Activated naive CD8-positive, alpha-beta T cell treated with anti-CD3 and anti-CD28 coated beads, Interleukin-2, amount 10 ng/mL, durations not matched to agents 7 days and 5 days (primary cell): ENCODE results near the gene VSIR. TPM values are rescaled to one million over a fixed set of nuclear protein-coding genes. Genes with fewer than 3 reads are reported as not detected.

Experiments used
- ATAC-seq: fragments of 150-1000 bp; cut with Tn5 transposase; one replicate; pipeline ENCODE4 v1.10.0; 2021; ENCODE audit warnings: low read depth, moderate library complexity
- POLR2A ChIA-PET: fragments of 350-600 bp; sonication (Branson Sonifier 250); formaldehyde crosslinking; loops from one replicate; lab custom pipeline; 2021; ENCODE audit warnings: antibody characterized with exemption; lab: Charles Lee
- DNase-seq: peaks from one replicate; pipeline ENCODE4 v3.0.0; 2021
- H3K27ac Mint-ChIP-seq: one replicate; pipeline ENCODE4 v1.8.0; 2022; ENCODE audit warnings: mild to moderate bottlenecking, mixed read lengths
- H3K27me3 Mint-ChIP-seq: one replicate; pipeline ENCODE4 v1.8.0; 2022; ENCODE audit warnings: mild to moderate bottlenecking, moderate library complexity, mixed read lengths
- H3K36me3 Mint-ChIP-seq: one replicate; pipeline ENCODE4 v1.8.0; 2021; ENCODE audit warnings: mild to moderate bottlenecking, mixed read lengths
- H3K4me1 Mint-ChIP-seq: one replicate; pipeline ENCODE4 v1.8.0; 2021; ENCODE audit warnings: mixed read lengths
- H3K4me3 Mint-ChIP-seq: one replicate; pipeline ENCODE4 v1.8.0; 2022; ENCODE audit warnings: mild to moderate bottlenecking, moderate library complexity, mixed read lengths
- H3K9me3 Mint-ChIP-seq: one replicate; pipeline ENCODE4 v1.8.0; 2021; ENCODE audit warnings: mixed read lengths
- total RNA-seq, 2 experiments: library from RNA; stranded (reverse); gene quantifications; one replicate each; pipeline ENCODE4 v1.2.3, GENCODE V29; 2021

VSIR gene
- total RNA-seq, 2 experiments from 2014 or later = 124 to 125 TPM

DNA sequence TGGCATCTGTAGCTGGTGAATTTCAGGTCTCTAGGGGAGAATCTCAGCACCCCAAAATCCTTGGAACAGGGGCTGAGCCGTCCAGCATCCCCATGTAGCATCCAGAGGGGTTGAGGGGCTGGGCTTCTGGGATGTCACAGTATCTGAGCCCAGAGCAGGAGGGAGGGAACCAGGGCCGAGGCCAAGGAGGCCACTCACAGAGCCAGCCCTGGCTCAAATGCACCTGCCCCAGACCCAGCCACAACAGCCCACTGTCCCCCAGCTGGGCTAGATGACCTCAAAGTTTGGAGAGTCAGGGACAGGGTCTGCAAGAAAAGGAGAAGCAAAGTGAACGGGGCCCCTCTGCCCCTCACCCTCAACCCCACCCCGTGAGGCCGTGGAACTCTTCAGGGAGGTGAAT is 22.3 kb downstream of the VSIR start:
- no peaks in the 10 kb centered on the region for H3K9me3 Mint-ChIP-seq
- peaks cover 33% of the 10 kb centered on the region for H3K36me3 Mint-ChIP-seq
- H3K27ac Mint-ChIP-seq = peak overlapping the region; percentile 97
- H3K27me3 Mint-ChIP-seq = no peaks in the 10 kb centered on the region
- DNase-seq (no peak), ATAC-seq (no peak)
- POLR2A ChIA-PET = interaction anchor here (0.9 to 14.9 kb wide), 4 partner anchors 9 to 22 kb away, joined by 3 to 341 read pairs (median 4); partner anchors contain the start of gene VSIR
- peaks cover 91% of the 10 kb centered on the region for H3K4me1 Mint-ChIP-seq
- peak overlapping the region; percentile 79 for H3K4me3 Mint-ChIP-seq

DNA sequence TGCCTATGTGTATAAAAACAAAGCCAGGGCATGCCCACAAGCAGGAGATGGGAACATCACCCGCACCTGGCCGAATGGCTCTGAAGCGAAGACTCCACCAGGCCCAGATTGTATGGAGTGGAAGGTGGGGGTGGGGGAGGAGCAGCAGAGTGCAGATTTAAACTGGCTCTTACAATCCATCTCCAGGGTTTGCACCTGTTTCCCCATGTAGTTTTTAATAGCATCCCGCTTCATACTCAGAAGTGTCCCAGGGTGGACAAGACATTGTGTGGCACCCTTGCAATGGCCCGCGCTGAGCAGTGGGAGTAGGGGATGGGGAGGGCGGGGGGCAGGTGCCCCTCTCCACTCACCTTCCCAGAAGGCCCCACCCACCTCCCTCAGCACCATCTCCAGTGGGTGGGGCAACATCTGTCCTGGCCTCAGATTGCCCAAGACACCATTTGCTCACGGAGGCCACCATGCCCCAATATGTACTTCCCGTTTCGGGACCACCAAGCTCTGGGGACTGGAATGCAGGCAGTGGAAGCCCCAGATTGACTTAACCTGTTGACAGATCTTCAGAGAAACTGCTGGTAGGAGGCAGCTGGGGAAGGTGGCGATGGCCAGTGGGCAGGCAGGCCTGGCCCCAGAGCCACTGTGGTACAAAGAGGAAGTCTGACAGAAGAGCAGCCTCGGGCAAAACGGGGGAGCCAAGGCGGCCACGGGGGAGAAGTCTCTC is 23.0 kb downstream of the VSIR start:
- ATAC-seq (no peak), DNase-seq (peak; percentile 43)
- H3K9me3 Mint-ChIP-seq = no peaks in the 10 kb centered on the region
- peaks cover 94% of the 10 kb centered on the region for H3K4me1 Mint-ChIP-seq
- H3K27ac Mint-ChIP-seq = peak overlapping the region; percentile 97
- H3K27me3 Mint-ChIP-seq = no peaks in the 10 kb centered on the region
- peak overlapping the region; percentile 79 for H3K4me3 Mint-ChIP-seq
- POLR2A ChIA-PET = interaction anchor here (1.0 to 14.9 kb wide), 4 partner anchors 15 to 22 kb away, joined by 3 to 341 read pairs (median 63); partner anchors contain the start of gene VSIR
- peaks cover 32% of the 10 kb centered on the region for H3K36me3 Mint-ChIP-seq

DNA sequence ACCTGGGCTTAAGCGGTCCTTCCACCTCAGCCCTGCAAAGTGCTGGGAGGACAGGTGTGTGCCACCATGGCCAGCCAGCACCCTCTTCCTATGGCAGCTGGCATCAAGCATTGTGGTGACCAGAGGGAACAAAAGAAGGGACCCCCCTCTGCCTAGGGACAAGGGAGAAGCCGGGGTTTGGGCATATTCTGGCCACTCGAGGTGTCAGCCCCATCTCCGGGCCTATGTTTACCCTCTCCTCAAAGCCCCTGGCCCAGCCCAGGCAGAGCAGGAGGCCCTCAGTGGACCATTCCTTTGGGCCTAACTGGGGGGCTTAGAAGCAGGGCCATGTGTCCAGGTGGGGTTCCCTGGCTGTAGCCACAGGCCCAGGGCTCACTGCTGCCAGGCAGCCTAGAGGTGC is 23.9 kb downstream of the VSIR start:
- Mint-ChIP-seq H3K36me3 (peaks cover 30% of the 10 kb centered on the region), H3K4me1 (peaks cover 93% of the 10 kb centered on the region)

DNA sequence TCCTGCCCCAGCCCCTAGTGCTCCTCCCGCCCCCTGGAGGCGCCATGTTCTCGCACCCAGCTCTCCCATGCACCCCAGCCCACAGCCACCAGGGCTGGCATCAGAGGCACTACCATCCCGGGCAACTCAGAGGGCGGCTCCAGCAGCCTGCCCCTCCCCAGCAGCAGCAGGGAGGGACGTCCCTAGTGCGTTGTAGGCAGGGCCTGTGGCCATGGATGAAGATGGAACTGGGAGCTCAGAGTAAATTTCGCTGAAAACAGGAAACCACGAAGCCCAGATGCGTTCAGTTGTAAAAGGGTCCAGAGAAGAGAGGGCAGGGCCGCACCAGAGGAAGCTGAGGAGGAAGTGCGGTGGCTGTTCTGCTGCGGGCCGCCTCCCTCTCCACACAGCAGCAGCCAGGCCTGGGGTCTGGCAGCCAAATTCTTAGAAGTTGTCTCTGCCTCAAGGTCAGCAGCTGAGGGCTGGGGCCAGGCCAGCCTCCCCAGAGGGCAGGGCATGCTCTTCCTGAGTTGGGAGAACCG is 24.6 kb downstream of the VSIR start:
- peak overlapping the region; percentile 97 for H3K27ac Mint-ChIP-seq
- peaks cover 24% of the 10 kb centered on the region for H3K36me3 Mint-ChIP-seq

More for the DNA sequence above, 23.9 kb downstream of the VSIR start:
- ATAC-seq (no peak), DNase-seq (no peak)
- no peaks in the 10 kb centered on the region for H3K9me3 Mint-ChIP-seq
- H3K4me3 Mint-ChIP-seq = peak overlapping the region; percentile 79
- no peaks in the 10 kb centered on the region for H3K27me3 Mint-ChIP-seq
- peak overlapping the region; percentile 97 for H3K27ac Mint-ChIP-seq
- POLR2A ChIA-PET = interaction anchor here (0.7 to 14.9 kb wide), 13 partner anchors 9 to 102 kb away, joined by 3 to 341 read pairs (median 5); partner anchors contain the start of genes PSAP and VSIR

DNA sequence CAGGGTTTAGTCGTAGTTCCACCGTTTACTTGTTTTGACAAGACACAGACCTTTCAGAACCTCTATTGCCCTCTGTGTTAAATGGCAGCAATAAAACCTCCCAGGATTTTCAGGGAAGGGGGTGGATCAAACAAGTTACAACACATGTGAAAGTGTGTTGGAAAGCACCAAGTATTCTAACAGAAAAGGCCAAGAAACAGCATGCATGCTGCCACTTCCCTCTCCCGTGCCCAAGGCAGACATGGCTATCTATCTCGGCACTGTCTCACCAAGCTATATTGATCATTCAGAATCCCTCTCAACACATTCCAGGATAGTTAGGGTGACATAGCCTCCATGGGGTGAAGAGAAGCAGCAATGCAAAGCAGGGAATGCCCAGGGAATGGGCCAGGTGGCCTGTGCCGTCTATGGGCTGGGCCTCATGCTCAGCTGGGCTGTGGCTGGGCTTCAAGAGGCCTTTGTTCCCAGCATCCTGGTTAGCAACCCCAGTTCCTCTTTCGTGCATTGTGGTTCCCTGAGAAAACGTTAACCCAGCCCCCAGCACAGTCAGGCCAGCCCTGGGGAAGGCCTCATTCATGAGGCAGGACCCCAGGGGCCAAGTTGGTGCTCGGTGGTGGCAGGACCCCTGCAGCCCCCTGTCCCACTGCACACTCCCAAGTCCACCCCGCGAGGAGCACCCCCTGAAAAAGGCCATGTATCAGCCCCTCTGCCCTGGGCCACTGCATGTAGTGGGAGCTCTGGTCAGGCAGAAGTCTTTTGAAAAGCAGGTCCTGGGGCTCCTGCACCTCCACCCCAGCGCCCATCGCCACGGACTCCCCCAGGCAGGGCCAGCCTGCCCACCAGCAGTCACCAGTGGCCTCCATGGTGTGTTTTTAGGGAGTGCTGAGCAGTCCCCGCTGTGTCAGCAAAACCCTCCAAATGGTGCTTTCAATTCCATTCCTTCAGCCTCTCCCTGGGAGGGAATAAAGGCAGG is 25.5 kb downstream of the VSIR start:
- Mint-ChIP-seq H3K36me3 (peaks cover 17% of the 10 kb centered on the region), H3K9me3 (no peaks in the 10 kb centered on the region), H3K4me3 (peak overlapping the region; percentile 79), H3K27ac (peak overlapping the region; percentile 97), H3K27me3 (no peaks in the 10 kb centered on the region), H3K4me1 (peaks cover 90% of the 10 kb centered on the region)
- ATAC-seq = peak; percentile 3
- POLR2A ChIA-PET = interaction anchor here (1.0 to 14.9 kb wide), 11 partner anchors 8 to 103 kb away, joined by 4 to 341 read pairs (median 15); partner anchors contain the start of genes PSAP and VSIR
- peak; percentile 59 for DNase-seq

More for the DNA sequence above, 24.6 kb downstream of the VSIR start:
- H3K9me3 Mint-ChIP-seq = no peaks in the 10 kb centered on the region
- POLR2A ChIA-PET = interaction anchor here (0.7 to 14.9 kb wide), 13 partner anchors 9 to 102 kb away, joined by 3 to 341 read pairs (median 5); partner anchors contain the start of genes PSAP and VSIR
- peaks cover 90% of the 10 kb centered on the region for H3K4me1 Mint-ChIP-seq
- ATAC-seq (peak; percentile 83), DNase-seq (peak; percentile 85)
- no peaks in the 10 kb centered on the region for H3K27me3 Mint-ChIP-seq
- H3K4me3 Mint-ChIP-seq = peak overlapping the region; percentile 79

DNA sequence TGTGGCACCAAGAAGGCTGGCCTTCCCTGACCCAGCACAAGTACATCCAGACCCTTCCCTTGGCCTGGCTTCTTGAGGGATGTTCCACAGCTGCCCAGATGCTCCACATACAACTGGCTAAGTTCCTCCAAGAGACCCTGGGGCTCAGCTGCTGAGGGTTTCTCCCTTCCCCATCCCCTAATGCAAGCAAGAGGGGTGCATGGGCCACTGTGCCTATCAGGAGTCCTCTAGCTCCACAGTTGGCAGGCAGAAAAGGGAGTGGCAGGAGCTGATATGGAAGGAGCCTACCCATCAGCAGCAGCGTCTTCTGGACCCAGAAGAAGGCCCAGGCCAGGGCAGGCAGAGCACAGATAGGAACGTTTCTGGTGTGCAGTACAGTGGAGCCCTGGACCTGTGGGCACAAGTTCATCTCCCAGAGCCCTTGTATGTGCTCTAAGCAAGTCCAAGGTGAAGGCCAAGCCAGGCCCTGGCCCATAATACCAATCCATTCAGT is 26.2 kb downstream of the VSIR start:
- H3K4me3 Mint-ChIP-seq = peak overlapping the region; percentile 56
- peaks cover 20% of the 10 kb centered on the region for H3K36me3 Mint-ChIP-seq
- H3K4me1 Mint-ChIP-seq = peaks cover 90% of the 10 kb centered on the region
- peak overlapping the region; percentile 97 for H3K27ac Mint-ChIP-seq
- no peaks in the 10 kb centered on the region for H3K27me3 Mint-ChIP-seq
- H3K9me3 Mint-ChIP-seq = no peaks in the 10 kb centered on the region
- POLR2A ChIA-PET = interaction anchor here (0.6 to 14.9 kb wide), 6 partner anchors 10 to 50 kb away, joined by 3 to 341 read pairs (median 34); partner anchors contain the start of gene VSIR
- no peak for ATAC-seq
- DNase-seq = no peak

DNA sequence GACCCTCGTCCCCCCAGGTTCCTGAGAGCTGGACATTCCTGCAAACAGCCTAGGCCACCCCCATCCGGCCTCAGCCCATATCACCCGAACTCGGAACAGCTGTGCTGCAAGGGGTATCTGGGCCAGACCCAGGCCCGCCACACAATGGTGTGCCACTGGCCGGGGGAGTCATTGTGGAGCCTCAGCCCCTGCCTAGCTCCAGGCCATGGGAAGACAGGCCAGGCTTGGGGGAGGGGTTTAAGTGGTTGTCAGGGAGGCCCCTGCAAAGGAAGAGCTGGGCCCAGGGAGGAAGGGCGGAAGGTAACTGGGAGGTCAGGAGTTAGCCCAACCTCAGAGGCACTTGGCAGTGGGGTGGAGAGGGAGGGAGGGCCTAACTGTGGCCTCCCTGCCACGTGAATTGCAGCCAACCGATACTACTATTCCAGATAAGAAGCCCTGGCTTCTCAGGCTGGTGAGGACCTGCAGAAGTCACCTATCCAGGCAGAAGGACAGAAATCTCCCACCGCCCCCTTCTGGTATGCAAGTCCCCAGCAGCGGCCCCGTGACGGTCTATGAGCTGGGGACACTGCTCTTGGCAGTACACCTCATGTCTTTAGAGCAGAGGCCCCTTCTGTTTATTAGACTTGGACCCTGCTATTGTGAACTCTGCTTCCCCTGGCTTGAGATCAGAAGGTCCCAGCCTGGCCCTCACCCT is 26.8 kb downstream of the VSIR start:
- H3K9me3 Mint-ChIP-seq = no peaks in the 10 kb centered on the region
- H3K36me3 Mint-ChIP-seq = peaks cover 17% of the 10 kb centered on the region
- DNase-seq (peak; percentile 54), ATAC-seq (no peak)
- peaks cover 90% of the 10 kb centered on the region for H3K4me1 Mint-ChIP-seq
- H3K27me3 Mint-ChIP-seq = no peaks in the 10 kb centered on the region
- H3K27ac Mint-ChIP-seq = peak overlapping the region; percentile 97
- peak overlapping the region; percentile 56 for H3K4me3 Mint-ChIP-seq
- POLR2A ChIA-PET = interaction anchor here (0.6 to 14.9 kb wide), 6 partner anchors 10 to 49 kb away, joined by 3 to 341 read pairs (median 34); partner anchors contain the start of gene VSIR

DNA sequence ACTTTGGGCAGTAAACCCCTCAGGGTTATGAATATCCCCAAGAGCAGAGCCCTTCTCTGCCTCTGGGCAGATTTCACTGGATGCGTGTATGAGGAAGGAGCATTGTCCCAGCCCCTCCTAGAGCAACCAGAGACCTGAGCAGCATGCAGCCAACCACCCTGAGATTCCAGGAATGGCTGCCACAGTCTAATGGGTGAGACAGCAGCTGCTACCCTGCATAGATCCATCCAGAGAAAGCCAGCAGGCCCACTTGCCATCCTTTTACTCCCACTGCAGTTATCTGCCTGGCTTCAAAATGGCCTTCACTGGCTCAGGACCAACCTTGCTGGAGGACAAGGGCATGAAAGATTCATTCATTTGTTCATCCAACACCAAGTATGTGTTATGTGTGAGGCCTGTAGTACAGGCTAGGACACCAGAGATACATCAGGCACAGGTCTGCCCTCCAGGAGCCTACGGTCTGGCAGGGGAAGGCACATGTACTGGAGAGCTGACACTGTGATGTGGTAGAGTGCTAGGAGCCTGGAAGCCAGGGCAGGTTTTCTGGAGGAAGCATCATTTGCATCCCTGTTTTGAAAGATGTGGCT is 27.6 kb downstream of the VSIR start:
- Mint-ChIP-seq H3K36me3 (peaks cover 14% of the 10 kb centered on the region), H3K27ac (peak overlapping the region; percentile 97), H3K4me3 (no peak overlapping the region), H3K27me3 (no peaks in the 10 kb centered on the region), H3K4me1 (peaks cover 93% of the 10 kb centered on the region), H3K9me3 (no peaks in the 10 kb centered on the region)
- POLR2A ChIA-PET = interaction anchor here (1.0 to 14.9 kb wide), 6 partner anchors 10 to 48 kb away, joined by 4 to 341 read pairs (median 34); partner anchors contain the start of gene VSIR
- ATAC-seq (no peak), DNase-seq (no peak)

DNA sequence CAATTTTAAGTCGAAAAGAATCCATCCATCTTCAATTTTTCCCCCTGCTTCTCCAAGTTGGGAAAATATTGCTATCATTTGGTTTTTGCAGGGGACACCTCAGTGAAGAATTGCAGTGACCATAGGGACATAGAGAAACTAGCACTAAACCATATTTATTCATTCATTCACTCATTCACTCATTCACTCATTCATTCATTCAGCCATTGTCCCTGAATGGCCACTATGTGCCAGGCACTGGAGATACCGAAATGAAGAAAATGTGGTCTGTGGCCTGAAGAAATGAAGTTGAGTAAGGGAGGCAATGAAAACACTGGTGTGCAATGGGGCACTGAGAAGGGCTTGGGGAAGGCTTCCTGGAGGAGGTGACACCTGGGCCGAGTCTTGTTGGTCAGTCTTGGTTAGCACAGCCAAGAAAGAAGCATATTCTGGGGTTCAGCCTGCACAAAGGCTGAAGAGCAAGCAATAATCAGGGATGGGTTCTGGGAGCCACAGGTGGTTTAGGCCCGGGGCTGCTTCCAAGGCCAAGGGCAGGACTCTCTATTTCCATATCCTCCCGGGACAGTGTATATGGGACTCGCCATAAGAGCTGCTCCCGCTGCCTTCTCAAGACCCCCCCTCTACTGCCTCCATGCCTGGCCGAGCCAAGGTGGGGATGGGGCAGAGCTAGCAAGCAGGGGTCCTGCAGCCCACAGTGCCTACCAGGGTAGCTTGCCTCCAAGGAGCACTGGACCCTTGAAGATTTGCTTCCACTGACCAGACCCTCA is 28.2 kb downstream of the VSIR start:
- no peak overlapping the region for H3K4me3 Mint-ChIP-seq
- peaks cover 10% of the 10 kb centered on the region for H3K36me3 Mint-ChIP-seq
- peaks cover 92% of the 10 kb centered on the region for H3K4me1 Mint-ChIP-seq
- DNase-seq = no peak
- H3K27me3 Mint-ChIP-seq = no peaks in the 10 kb centered on the region
- POLR2A ChIA-PET = interaction anchor here (1.0 to 5.4 kb wide), 4 partner anchors 9 to 21 kb away, joined by 4 to 122 read pairs (median 34); no protein-coding TSS in a partner anchor
- no peaks in the 10 kb centered on the region for H3K9me3 Mint-ChIP-seq
- peak overlapping the region; percentile 97 for H3K27ac Mint-ChIP-seq
- no peak for ATAC-seq

DNA sequence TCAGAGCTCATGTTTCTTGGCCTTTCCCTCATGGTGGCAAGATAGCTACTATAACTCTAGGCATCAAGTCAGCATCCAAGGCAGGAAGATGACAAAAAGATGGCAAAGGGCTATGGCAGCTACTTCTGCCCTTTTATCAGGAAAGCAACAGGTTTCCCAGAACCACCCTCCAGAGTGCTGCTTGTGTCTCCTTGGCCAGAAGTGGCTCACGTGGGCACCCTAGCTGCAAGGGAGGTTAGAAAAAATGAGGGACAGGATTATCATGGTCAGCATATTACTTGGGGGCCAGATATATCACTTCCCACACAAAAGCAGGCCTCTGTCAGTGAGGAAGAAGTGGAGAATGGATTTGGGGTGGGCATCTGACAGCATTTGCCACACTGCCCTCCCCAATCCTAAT is 29.5 kb downstream of the VSIR start:
- H3K4me3 Mint-ChIP-seq = no peak overlapping the region
- H3K9me3 Mint-ChIP-seq = no peaks in the 10 kb centered on the region
- POLR2A ChIA-PET = interaction anchor here (0.6 to 9.7 kb wide), 4 partner anchors 9 to 1488 kb away, joined by 3 to 71 read pairs (median 36); partner anchors contain the start of gene VSIR
- H3K27ac Mint-ChIP-seq = peak overlapping the region; percentile 93
- H3K36me3 Mint-ChIP-seq = peaks cover 8% of the 10 kb centered on the region
- no peak for DNase-seq
- no peak for ATAC-seq
- no peaks in the 10 kb centered on the region for H3K27me3 Mint-ChIP-seq
- H3K4me1 Mint-ChIP-seq = peaks cover 92% of the 10 kb centered on the region
